SK-N-SH (cell line): ENCODE data around the gene ENTPD6. TPM values are rescaled to one million over a fixed set of nuclear protein-coding genes. Genes with fewer than 3 reads are reported as not detected.

Experiments used
- CTCF ChIA-PET: fragments of 300-600, 350-600 bp; formaldehyde crosslinking; extraction: SDS; loops from one replicate; lab custom pipeline; 2021; lab: Yijun Ruan, JAX
- POLR2A ChIA-PET: fragments of 350-600 bp; sonication (Branson Sonifier 250); formaldehyde crosslinking; extraction: SDS; loops from one replicate; lab custom pipeline; 2020; ENCODE audit warnings: antibody characterized with exemption, inconsistent platforms; lab: Yijun Ruan, JAX
- DNase-seq: peaks from one replicate; pipeline ENCODE4 v3.0.0; 2012
- H2AFZ ChIP-seq: fragments of 200-600 bp; sonication (generic); 2 replicates; pipeline ENCODE4 v1.8.1; 2016; ENCODE audit warnings: antibody characterized with exemption, mild to moderate bottlenecking, low read depth
- H3F3A ChIP-seq: fragments of 200-600 bp; sonication (generic); replicated peaks from 2 replicates; pipeline ENCODE3; 2016; ENCODE audit warnings: antibody characterized with exemption, mild to moderate bottlenecking; ENCODE audit not compliant: insufficient read depth
- H3K27ac ChIP-seq, 2 experiments: fragments of 200-500 bp in 1 of 2; fragments of 200-600 bp in 1 of 2; sonication (Bioruptor generic) in 1 of 2; sonication (generic), shearing (Covaris generic) in 1 of 2; 2 replicates each; pipeline versions ENCODE4 v1.5.1 to v1.6.1; 2014 to 2016; ENCODE audit warnings: low read depth in 2 of 2, inconsistent platforms in 1 of 2, low read length in 1 of 2, mild to moderate bottlenecking in 1 of 2, mixed read lengths in 1 of 2
- H3K27me3 ChIP-seq: fragments of 200-600 bp; sonication (generic), shearing (Covaris generic); 2 replicates; pipeline ENCODE4 v1.6.1; 2016; ENCODE audit warnings: mixed run types; ENCODE audit not compliant: insufficient read depth
- H3K36me3 ChIP-seq, 2 experiments: fragments of 200-500 bp in 1 of 2; fragments of 200-600 bp in 1 of 2; sonication (Bioruptor generic) in 1 of 2; sonication (generic) in 1 of 2; replicated peaks in 1 of 2; 2 replicates each; pipeline versions ENCODE3 to v1.5.1; 2014 to 2016; ENCODE audit warnings: low read length in 1 of 2, mild to moderate bottlenecking in 1 of 2; ENCODE audit not compliant: insufficient read depth in 2 of 2, control insufficient read depth in 1 of 2
- H3K4me1 ChIP-seq, 2 experiments: fragments of 200-500 bp in 1 of 2; fragments of 200-600 bp in 1 of 2; sonication (Bioruptor generic) in 1 of 2; sonication (generic), shearing (Covaris generic) in 1 of 2; 2 replicates each; pipeline versions ENCODE4 v1.5.1 to v1.6.1; 2014 to 2016; ENCODE audit warnings: low read depth in 1 of 2, low read length in 1 of 2, mixed run types in 1 of 2; ENCODE audit not compliant: insufficient read depth in 2 of 2, control insufficient read depth in 1 of 2
- H3K4me2 ChIP-seq: fragments of 200-600 bp; sonication (generic), shearing (Covaris generic); 2 replicates; pipeline ENCODE4 v1.6.1; 2017; ENCODE audit warnings: mixed run types
- H3K4me3 ChIP-seq, 2 experiments: fragments of 200-500 bp in 1 of 2; fragments of 200-600 bp in 1 of 2; sonication (Bioruptor generic) in 1 of 2; sonication (generic), shearing (Covaris generic) in 1 of 2; 2 replicates each; pipeline versions ENCODE4 v1.5.1 to v1.8.1; 2014 to 2016; ENCODE audit warnings: low read depth in 2 of 2, inconsistent platforms in 1 of 2, low read length in 1 of 2, mild to moderate bottlenecking in 1 of 2, mixed read lengths in 1 of 2, moderate library complexity in 1 of 2
- H3K79me2 ChIP-seq: fragments of 200-600 bp; sonication (generic); 2 replicates; pipeline ENCODE4 v1.8.1; 2017; ENCODE audit warnings: mild to moderate bottlenecking; ENCODE audit not compliant: insufficient read depth
- H3K9ac ChIP-seq: fragments of 200-600 bp; sonication (generic); 2 replicates; pipeline ENCODE4 v1.6.1; 2017; ENCODE audit warnings: mixed run types
- H3K9me2 ChIP-seq: fragments of 200-600 bp; sonication (generic); 2 replicates; pipeline ENCODE4 v1.6.1; 2017; ENCODE audit warnings: mixed run types
- H3K9me3 ChIP-seq: fragments of 200-600 bp; sonication (generic); 2 replicates; pipeline ENCODE4 v1.6.1; 2017; ENCODE audit warnings: mixed run types, mild to moderate bottlenecking, moderate library complexity
- H4K20me1 ChIP-seq: fragments of 200-600 bp; sonication (generic); 2 replicates; pipeline ENCODE4 v1.6.1; 2017; ENCODE audit warnings: mild to moderate bottlenecking, mixed run types; ENCODE audit not compliant: insufficient read depth
- CTCF ChIP-seq: fragments of 200-600 bp; sonication (generic); IDR thresholded peaks from 2 replicates; pipeline ENCODE4 v1.6.1; 2017; ENCODE audit warnings: antibody characterized with exemption, mild to moderate bottlenecking, moderate library complexity
- ELF1 ChIP-seq: IDR thresholded peaks from 2 replicates; pipeline ENCODE4 v1.4.0; 2012
- FOSL2 ChIP-seq: IDR thresholded peaks from 2 replicates; pipeline ENCODE4 v1.4.0; 2012; ENCODE audit warnings: low read depth, mild to moderate bottlenecking, moderate library complexity, borderline replicate concordance
- FOXJ3 ChIP-seq: sonication (generic); formaldehyde crosslinking; IDR thresholded peaks from 2 replicates; pipeline ENCODE4 v1.5.1; 2020; ENCODE audit warnings: mild to moderate bottlenecking, missing genetic modification reagents
- FOXM1 ChIP-seq: IDR thresholded peaks from 2 replicates; pipeline ENCODE4 v1.4.0; 2012; ENCODE audit warnings: low read depth, mild to moderate bottlenecking
- IRF3 ChIP-seq: fragments of 150-350 bp; IDR thresholded peaks from 2 replicates; pipeline ENCODE4 v1.6.1; 2016; ENCODE audit warnings: mild to moderate bottlenecking, low read depth, low read length
- MEF2A ChIP-seq: IDR thresholded peaks from 2 replicates; pipeline ENCODE4 v1.4.0; 2012; ENCODE audit warnings: low read depth, borderline replicate concordance
- MXI1 ChIP-seq: IDR thresholded peaks from 2 replicates; pipeline ENCODE4 v1.6.1; 2012; ENCODE audit warnings: mild to moderate bottlenecking, low read depth, low read length, improper control_type of control experiment
- NRF1 ChIP-seq: IDR thresholded peaks from 2 replicates; pipeline ENCODE4 v1.6.1; 2012; ENCODE audit warnings: low read depth, mild to moderate bottlenecking, low read length
- RCOR1 ChIP-seq: fragments of 150-350 bp; IDR thresholded peaks from 2 replicates; pipeline ENCODE4 v1.6.1; 2017; ENCODE audit warnings: antibody characterized with exemption, low read length
- REST ChIP-seq: IDR thresholded peaks from 2 replicates; pipeline ENCODE4 v1.6.1; 2012; ENCODE audit warnings: mild to moderate bottlenecking, low read depth, low read length, moderate library complexity
- SMC3 ChIP-seq: IDR thresholded peaks from 2 replicates; pipeline ENCODE4 v1.6.1; 2012; ENCODE audit warnings: low read depth, low read length, improper control_type of control experiment
- TAF1 ChIP-seq: IDR thresholded peaks from 2 replicates; pipeline ENCODE4 v1.6.1; 2012; ENCODE audit warnings: low read depth, mild to moderate bottlenecking, low read length, moderate library complexity, borderline replicate concordance
- TCF12 ChIP-seq: IDR thresholded peaks from 2 replicates; pipeline ENCODE4 v1.4.0; 2012
- YY1 ChIP-seq: IDR thresholded peaks from 2 replicates; pipeline ENCODE4 v1.4.0; 2012; ENCODE audit warnings: low read depth, mild to moderate bottlenecking
- WGBS: methylation state at CpG from one replicate; pipeline ENCODE4 v1.1.6; 2017; ENCODE audit warnings: low lambda C conversion rate; 5-methylcytosine and 5-hydroxymethylcytosine counted together
- polyA plus RNA-seq, 3 experiments: library from polyadenylated mRNA; depleted of rRNA; stranded (reverse); fragments of >200 nt; gene quantifications; 2 replicates each; pipeline ENCODE4 v1.2.3, GENCODE V29; 2012

ENTPD6 gene
- polyA plus RNA-seq, 1 of the 3 experiments (the other 2 are of a cell fraction): 76.1 TPM

GRCh38 chr20:25247956-25248785 lies 52.7 kb downstream of the ENTPD6 start, which contains the start of gene PYGB (continued):
- peak; percentile 82 for TF ChIP-seq MXI1

- peak overlapping the region; percentile 98 for H3K4me2 ChIP-seq
- peaks cover 45% of the 10 kb centered on the region for H4K20me1 ChIP-seq
- 5% methylated on average over 6 of the region's 6 CpGs for WGBS
- ChIA-PET POLR2A (no interaction called here), CTCF (interaction anchor here (1.5 to 6.4 kb wide), 3 partner anchors 12 to 254 kb away, joined by 4 to 28 read pairs (median 13); no protein-coding TSS in a partner anchor)
- no peak overlapping the region for H2AFZ ChIP-seq
- peaks cover 3 to 17% of the 10 kb centered on the region in 2 experiments for H3K36me3 ChIP-seq
- H3K27ac ChIP-seq: peak overlapping the region; percentile 86 to 93
- no peak for DNase-seq
- peak overlapping the region; percentile 74 for H3K9ac ChIP-seq
- TF ChIP-seq RCOR1 (no peak), FOXJ3 (no peak), ELF1 (no peak), FOXM1 (no peak), NRF1 (no peak), SMC3 (no peak), CTCF (no peak), YY1 (no peak), REST (no peak), MEF2A (no peak), TAF1 (no peak), TCF12 (no peak), IRF3 (no peak), FOSL2 (no peak)
- no peaks in the 10 kb centered on the region for H3K27me3 ChIP-seq
- H3K9me3 ChIP-seq: no peaks in the 10 kb centered on the region
- H3K4me3 ChIP-seq: peak overlapping the region; percentile 92 to 98
- H3K4me1 ChIP-seq: peaks cover 11 to 48% of the 10 kb centered on the region in 2 experiments
- peaks cover 14% of the 10 kb centered on the region for H3F3A ChIP-seq
- H3K9me2 ChIP-seq: no peaks in the 10 kb centered on the region
- peaks cover 54% of the 10 kb centered on the region for H3K79me2 ChIP-seq
Measured at GRCh38 chr20:25248786-25249172, 53.3 kb downstream of the ENTPD6 start.
